ENCODE data around the gene HTR1D. TPM values are rescaled to one million over a fixed set of nuclear protein-coding genes. Genes with fewer than 3 reads are reported as not detected.
"Not testable (repeated sequence)": the region's sequence is repeated elsewhere in the genome, so short reads cannot be mapped to it uniquely, and the experiment has no call there.

The HTR1D gene
- total RNA-seq, 1 donor from 2014 or later: not detected

DNA sequence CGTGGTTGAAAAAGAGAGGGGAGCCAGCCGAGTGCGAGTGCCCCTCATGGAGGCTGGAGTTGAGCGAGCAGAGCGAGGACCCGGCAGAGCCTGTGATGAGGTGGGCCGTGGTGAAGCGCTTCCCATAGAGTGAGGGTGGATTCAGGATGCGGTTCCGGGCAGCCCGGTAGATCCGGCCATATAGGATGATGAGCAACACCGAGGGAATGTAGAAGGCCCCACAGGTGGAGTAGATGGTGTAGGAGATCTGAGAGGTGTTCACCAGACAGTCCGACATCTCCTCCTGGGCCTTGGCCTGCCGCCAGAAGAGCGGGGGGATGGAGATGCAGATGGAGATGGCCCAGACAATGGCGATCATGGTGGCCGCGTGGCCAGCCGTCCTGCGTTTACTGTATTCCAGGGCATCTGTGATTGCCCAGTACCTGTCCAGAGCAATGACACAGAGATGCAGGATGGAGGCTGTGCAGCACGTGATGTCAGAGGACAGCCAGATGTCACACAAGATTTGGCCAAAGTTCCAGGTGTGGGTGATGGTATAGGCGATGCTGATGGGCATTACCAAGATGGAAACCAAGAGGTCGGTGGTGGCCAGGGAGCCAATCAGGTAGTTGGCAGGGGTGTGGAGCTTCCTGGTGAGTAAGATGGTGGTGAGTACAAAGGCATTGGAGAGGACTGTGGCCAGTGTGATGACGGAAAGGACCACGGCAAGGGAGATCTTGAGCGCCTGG is 23.7 kb downstream of the HTR1D start:
- no peak for DNase-seq (ENCODE audit: extremely low spot score in 2 of 2)
- H3K36me3 ChIP-seq: no peaks in the 10 kb centered on the region
- no peaks in the 10 kb centered on the region for H3K27me3 ChIP-seq
- H3K27ac ChIP-seq: no peak overlapping the region
- intact Hi-C loops (cut with DNase I): no loop called here
- H3K4me3 ChIP-seq: no peak overlapping the region
- no peaks in the 10 kb centered on the region for H3K9me3 ChIP-seq
- H3K4me1 ChIP-seq: no peaks in the 10 kb centered on the region
- TF ChIP-seq POLR2AphosphoS5 (IDR thresholded peaks at IDR 0.05; ENCODE audit: insufficient read depth in 1 of 2, low read depth in 1 of 2): no peak
- TF ChIP-seq, protein P1, sequence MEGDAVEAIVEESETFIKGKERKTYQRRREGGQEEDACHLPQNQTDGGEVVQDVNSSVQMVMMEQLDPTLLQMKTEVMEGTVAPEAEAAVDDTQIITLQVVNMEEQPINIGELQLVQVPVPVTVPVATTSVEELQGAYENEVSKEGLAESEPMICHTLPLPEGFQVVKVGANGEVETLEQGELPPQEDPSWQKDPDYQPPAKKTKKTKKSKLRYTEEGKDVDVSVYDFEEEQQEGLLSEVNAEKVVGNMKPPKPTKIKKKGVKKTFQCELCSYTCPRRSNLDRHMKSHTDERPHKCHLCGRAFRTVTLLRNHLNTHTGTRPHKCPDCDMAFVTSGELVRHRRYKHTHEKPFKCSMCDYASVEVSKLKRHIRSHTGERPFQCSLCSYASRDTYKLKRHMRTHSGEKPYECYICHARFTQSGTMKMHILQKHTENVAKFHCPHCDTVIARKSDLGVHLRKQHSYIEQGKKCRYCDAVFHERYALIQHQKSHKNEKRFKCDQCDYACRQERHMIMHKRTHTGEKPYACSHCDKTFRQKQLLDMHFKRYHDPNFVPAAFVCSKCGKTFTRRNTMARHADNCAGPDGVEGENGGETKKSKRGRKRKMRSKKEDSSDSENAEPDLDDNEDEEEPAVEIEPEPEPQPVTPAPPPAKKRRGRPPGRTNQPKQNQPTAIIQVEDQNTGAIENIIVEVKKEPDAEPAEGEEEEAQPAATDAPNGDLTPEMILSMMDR (IDR thresholded peaks at IDR 0.05): no peak
- TF ChIP-seq POLR2A (IDR thresholded peaks at IDR 0.05): no peak

DNA sequence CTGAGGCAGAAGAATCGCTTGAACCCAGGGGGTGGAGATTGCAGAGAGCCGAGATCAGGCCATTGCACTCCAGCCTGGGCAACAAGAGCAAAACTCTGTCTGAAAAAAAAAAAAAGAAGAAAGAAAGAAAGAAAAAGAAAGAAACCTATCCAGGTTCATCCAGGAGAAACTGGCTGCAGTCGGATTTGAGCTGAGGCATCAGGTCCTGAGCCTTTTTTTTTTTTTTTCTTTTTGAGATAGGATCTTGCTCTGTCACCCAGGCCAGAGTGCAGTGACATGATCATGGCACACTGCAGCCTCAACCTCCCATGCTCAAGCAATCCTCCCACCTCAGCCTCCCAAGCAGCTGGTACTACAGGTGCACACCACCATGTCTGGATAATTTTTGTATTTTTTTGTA is 26.1 kb downstream of the HTR1D start:
- no peak for DNase-seq (ENCODE audit: extremely low spot score in 2 of 2)
- Histone ChIP-seq H3K27me3 (no peaks in the 10 kb centered on the region), H3K9me3 (no peaks in the 10 kb centered on the region), H3K4me3 (no peak overlapping the region), H3K36me3 (no peaks in the 10 kb centered on the region), H3K4me1 (no peaks in the 10 kb centered on the region), H3K27ac (no peak overlapping the region)
- TF ChIP-seq, protein P1 (IDR thresholded peaks at IDR 0.05): no peak
- TF ChIP-seq POLR2AphosphoS5 (IDR thresholded peaks at IDR 0.05; ENCODE audit: insufficient read depth in 1 of 2, low read depth in 1 of 2) (no peak), POLR2A (IDR thresholded peaks at IDR 0.05) (no peak)
- intact Hi-C loops (cut with DNase I): no loop called here

DNA sequence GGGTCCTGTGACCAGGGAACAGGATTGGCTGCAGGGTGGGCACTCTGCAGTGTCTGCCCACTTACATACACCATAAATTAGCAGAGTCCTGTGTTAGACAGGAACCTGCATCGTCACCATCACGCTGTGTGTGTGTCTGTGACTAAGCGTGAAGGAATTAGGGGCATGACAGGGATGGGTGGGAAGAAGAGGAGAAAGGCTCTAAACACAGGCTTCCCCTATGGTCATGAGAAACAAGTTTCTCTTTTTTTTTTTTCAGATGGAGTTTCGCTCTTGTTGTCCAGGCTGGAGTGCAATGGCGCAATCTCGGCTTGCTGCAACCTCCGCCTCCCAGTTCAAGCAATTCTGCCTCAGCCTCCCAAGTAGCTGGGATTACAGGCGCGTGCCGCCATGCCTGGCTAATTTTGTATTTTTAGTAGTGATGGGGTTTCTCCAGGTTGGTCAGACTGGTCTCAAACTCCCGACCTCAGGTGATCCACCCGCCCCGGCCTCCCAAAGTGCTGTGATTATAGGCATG is 28.3 kb downstream of the HTR1D start:
- intact Hi-C loops (cut with DNase I): loop anchor here (10.0 kb wide), 1 partner anchor 214 kb away; the partner anchor contains the start of gene LACTBL1
- H3K4me1 ChIP-seq; H3K9me3 ChIP-seq; DNase-seq (ENCODE audit: extremely low spot score in 2 of 2); H3K27me3 ChIP-seq; H3K27ac ChIP-seq; H3K36me3 ChIP-seq; H3K4me3 ChIP-seq: not testable (repeated sequence)

DNA sequence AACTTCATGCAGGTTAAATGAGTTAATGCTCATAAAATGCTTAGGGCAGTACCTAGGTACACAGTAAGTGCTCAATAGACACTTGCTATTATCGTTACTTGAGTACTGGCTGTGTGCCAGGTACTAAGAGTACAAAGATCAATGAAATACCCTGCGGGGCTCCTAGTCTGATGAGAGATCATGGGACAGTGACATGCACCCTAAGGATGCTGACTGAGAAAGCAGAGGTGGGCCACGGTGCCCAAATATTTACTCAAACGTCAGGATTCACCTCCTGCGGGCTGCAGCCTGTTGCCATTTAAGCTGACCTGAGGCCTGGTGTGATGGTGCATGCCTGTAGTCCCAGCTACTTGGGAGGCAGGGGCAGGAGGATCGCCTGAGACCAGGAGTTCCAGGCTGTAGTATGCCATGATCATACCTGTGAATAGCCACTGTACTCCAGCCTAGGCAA is 28.8 kb downstream of the HTR1D start:
- Histone ChIP-seq H3K36me3 (no peaks in the 10 kb centered on the region), H3K27ac (no peak overlapping the region), H3K4me1 (peaks cover 7% of the 10 kb centered on the region), H3K27me3 (no peaks in the 10 kb centered on the region), H3K4me3 (no peak overlapping the region), H3K9me3 (no peaks in the 10 kb centered on the region)
- TF ChIP-seq POLR2A (IDR thresholded peaks at IDR 0.05) (no peak), POLR2AphosphoS5 (IDR thresholded peaks at IDR 0.05; ENCODE audit: insufficient read depth in 1 of 2, low read depth in 1 of 2) (no peak)
- TF ChIP-seq, protein P1 (IDR thresholded peaks at IDR 0.05): no peak
- no peak for DNase-seq (ENCODE audit: extremely low spot score in 2 of 2)
- intact Hi-C loops (cut with DNase I): loop anchor here (10.0 kb wide), 1 partner anchor 214 kb away; the partner anchor contains the start of gene LACTBL1

DNA sequence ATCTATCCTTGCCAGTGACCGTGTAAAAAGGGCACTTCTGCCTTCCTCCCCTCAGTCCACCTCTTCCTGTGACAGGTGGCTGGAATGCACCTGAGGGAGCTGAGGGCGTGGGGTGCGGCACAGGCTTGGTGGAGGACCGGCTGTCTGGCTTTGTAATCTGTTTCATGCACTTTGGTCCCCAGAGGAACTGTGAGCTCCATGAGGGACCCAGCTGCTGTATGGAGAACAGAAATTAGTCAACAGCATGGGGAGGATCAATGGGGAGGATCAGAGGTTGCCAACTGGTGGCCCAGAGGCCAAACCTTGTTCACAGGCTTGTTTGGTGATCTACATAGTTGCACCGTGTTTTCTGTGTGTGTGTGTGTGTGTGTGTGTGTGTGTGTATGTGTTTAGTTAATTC is 29.7 kb downstream of the HTR1D start:
- Histone ChIP-seq H3K27ac (no peak overlapping the region), H3K27me3 (no peaks in the 10 kb centered on the region), H3K4me3 (no peak overlapping the region), H3K4me1 (peaks cover 7% of the 10 kb centered on the region), H3K36me3 (no peaks in the 10 kb centered on the region), H3K9me3 (no peaks in the 10 kb centered on the region)
- intact Hi-C loops (cut with DNase I): loop anchor here (10.0 kb wide), 1 partner anchor 213 kb away; the partner anchor contains the start of gene LACTBL1
- no peak for DNase-seq (ENCODE audit: extremely low spot score in 2 of 2)
- TF ChIP-seq POLR2A (IDR thresholded peaks at IDR 0.05): no peak
- no peak for TF ChIP-seq POLR2AphosphoS5 (IDR thresholded peaks at IDR 0.05; ENCODE audit: insufficient read depth in 1 of 2, low read depth in 1 of 2)
- TF ChIP-seq, protein P1 (IDR thresholded peaks at IDR 0.05): no peak
